Measurements from ENCODE around the gene PGAP1.

PGAP1 gene

DNA sequence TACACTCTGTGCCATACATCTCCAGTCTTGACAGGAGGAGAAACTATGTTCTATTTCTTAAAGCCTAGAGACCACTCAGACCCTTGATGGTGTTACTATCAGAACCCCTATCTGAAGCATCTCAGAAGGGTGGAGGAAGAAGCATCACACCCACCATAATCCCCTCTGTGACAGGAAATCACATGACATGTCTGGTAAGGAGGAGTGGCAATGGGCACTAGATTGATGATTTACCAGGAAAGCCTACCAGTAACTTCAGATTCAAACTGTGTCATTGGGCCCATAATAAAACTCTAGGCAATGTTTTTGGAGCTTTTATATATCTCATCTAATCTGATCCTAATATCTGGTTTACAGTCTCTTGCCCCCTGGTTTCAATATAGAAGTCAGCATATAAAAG lies 80.2 kb downstream of the PGAP1 start:
- Histone ChIP-seq H3K27ac (no peak overlapping the region), H3K4me3 (ENCODE audit: low read depth, low read length) (no peak overlapping the region), H3K9me3 (ENCODE audit: severe bottlenecking) (no peaks in the 10 kb centered on the region), H3K27me3 (ENCODE audit: insufficient read depth, low read depth, severe bottlenecking) (no peaks in the 10 kb centered on the region), H3K36me3 (peaks cover 34% of the 10 kb centered on the region)
- TF ChIP-seq, protein P1, sequence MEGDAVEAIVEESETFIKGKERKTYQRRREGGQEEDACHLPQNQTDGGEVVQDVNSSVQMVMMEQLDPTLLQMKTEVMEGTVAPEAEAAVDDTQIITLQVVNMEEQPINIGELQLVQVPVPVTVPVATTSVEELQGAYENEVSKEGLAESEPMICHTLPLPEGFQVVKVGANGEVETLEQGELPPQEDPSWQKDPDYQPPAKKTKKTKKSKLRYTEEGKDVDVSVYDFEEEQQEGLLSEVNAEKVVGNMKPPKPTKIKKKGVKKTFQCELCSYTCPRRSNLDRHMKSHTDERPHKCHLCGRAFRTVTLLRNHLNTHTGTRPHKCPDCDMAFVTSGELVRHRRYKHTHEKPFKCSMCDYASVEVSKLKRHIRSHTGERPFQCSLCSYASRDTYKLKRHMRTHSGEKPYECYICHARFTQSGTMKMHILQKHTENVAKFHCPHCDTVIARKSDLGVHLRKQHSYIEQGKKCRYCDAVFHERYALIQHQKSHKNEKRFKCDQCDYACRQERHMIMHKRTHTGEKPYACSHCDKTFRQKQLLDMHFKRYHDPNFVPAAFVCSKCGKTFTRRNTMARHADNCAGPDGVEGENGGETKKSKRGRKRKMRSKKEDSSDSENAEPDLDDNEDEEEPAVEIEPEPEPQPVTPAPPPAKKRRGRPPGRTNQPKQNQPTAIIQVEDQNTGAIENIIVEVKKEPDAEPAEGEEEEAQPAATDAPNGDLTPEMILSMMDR (IDR thresholded peaks at IDR 0.05; ENCODE audit: low read depth, low read length) = no peak
- no peak for DNase-seq

DNA sequence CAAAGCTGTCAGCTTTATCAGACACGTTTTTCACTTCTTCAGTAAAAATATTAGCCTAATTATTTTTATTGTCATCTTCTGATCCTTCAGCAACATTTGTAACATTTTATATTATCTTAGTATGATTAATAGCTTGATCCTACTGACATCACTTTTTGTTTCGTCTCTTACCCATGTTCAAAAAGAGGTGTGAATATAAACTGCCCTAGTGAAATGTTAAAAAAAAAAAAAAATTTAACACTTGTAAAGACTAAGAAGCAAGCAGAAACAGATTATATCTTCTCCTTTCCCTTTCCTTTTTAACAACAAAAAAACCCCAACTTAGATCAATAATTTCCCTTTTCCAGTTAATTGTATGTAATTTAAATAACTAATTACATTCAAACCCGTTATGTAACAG lies 81.1 kb downstream of the PGAP1 start:
- TF ChIP-seq, protein P1 (IDR thresholded peaks at IDR 0.05; ENCODE audit: low read depth, low read length) = no peak
- no peaks in the 10 kb centered on the region for H3K9me3 ChIP-seq (ENCODE audit: severe bottlenecking)
- H3K4me3 ChIP-seq (ENCODE audit: low read depth, low read length) = no peak overlapping the region
- no peaks in the 10 kb centered on the region for H3K27me3 ChIP-seq (ENCODE audit: insufficient read depth, low read depth, severe bottlenecking)
- H3K36me3 ChIP-seq = peaks cover 43% of the 10 kb centered on the region
- no peak overlapping the region for H3K27ac ChIP-seq
- DNase-seq = no peak

DNA sequence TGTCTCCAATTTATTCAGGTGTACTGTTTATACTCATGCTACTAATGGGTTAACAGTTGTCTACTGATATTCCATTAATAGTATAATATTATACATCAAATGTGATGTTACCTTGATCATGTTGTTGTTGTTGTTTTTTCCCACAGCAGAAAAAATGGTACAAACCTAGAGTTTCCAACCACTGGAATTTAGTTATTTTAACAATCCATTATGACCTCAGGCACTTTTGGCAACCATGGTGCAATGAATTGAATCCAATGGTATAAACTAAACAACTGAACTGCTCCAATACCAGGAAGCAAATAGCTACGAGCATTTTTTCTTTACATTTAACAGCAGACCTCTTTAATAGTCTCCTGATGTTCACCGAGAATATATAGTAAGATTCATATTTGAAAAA lies 86.3 kb downstream of the PGAP1 start:
- Histone ChIP-seq H3K27me3 (ENCODE audit: insufficient read depth, low read depth, severe bottlenecking) (no peaks in the 10 kb centered on the region), H3K27ac (no peak overlapping the region), H3K9me3 (ENCODE audit: severe bottlenecking) (no peaks in the 10 kb centered on the region), H3K4me3 (ENCODE audit: low read depth, low read length) (no peak overlapping the region), H3K36me3 (peaks cover 47% of the 10 kb centered on the region)
- no peak for DNase-seq
- TF ChIP-seq, protein P1 (IDR thresholded peaks at IDR 0.05; ENCODE audit: low read depth, low read length) = no peak

DNA sequence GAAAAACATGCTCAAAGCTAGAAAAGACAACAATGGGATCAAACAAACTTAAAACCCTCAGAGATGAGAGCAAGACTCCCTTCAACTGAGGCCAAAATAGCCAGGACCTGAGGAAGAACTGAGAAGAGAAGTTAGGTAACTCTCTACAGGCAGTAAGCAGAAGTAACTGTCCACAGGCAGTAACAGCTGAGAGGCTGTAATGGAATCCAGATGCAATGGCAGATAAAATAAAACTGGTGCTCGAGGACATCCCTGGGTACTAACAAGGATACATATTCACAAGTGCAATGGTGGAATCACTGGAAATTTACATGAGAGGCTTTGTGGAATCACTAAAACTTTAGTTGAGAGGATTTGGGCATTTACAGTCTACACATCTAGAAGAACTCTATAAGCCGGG lies 86.9 kb downstream of the PGAP1 start:
- Histone ChIP-seq H3K27me3 (ENCODE audit: insufficient read depth, low read depth, severe bottlenecking) (no peaks in the 10 kb centered on the region), H3K36me3 (peaks cover 45% of the 10 kb centered on the region), H3K9me3 (ENCODE audit: severe bottlenecking) (no peaks in the 10 kb centered on the region), H3K4me3 (ENCODE audit: low read depth, low read length) (no peak overlapping the region), H3K27ac (no peak overlapping the region)
- TF ChIP-seq, protein P1 (IDR thresholded peaks at IDR 0.05; ENCODE audit: low read depth, low read length) = no peak
- no peak for DNase-seq

DNA sequence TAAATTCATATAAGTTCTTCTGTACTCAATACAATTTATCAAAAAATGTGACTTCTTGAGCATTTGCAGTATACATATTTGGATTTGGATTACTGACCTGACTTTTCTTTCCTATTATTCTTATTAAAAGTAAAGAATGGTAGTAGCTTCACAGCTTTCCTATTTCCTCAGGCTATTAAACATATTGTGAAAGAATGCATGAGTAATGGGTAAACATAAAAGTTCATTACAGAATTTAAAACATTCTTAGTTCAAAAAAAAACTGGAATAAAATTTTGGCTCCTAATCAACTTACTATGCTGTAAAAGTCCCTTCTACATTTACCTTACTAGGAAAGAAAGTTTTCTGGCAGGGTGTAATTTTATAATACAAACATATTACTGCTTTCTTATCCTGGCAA lies 90.1 kb downstream of the PGAP1 start:
- H3K4me3 ChIP-seq (ENCODE audit: low read depth, low read length) = no peak overlapping the region
- no peak for DNase-seq
- H3K9me3 ChIP-seq (ENCODE audit: severe bottlenecking) = no peaks in the 10 kb centered on the region
- H3K36me3 ChIP-seq = peaks cover 29% of the 10 kb centered on the region
- no peaks in the 10 kb centered on the region for H3K27me3 ChIP-seq (ENCODE audit: insufficient read depth, low read depth, severe bottlenecking)
- H3K27ac ChIP-seq = no peak overlapping the region
- TF ChIP-seq, protein P1 (IDR thresholded peaks at IDR 0.05; ENCODE audit: low read depth, low read length) = no peak

DNA sequence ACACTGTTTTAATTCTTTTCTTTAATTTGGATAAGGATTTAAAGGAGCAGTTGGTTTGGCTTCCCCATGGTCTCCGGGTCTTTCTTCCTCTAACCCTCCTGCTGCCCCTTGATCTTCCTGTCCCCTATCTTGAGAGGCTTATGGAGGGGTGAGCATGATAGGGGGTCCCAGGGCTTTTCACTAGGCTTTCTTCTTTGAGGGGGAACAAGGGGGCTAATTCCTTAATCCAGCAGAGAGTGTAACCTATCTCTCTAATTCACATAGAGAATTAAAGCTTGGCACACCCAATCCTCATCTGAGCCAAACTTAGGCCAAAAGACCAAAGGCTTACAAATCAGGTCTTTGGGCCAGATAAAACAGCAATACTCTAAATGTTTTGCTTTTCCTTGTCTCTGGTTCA lies 95.8 kb downstream of the PGAP1 start:
- Histone ChIP-seq H3K9me3 (ENCODE audit: severe bottlenecking) (no peaks in the 10 kb centered on the region), H3K27me3 (ENCODE audit: insufficient read depth, low read depth, severe bottlenecking) (no peaks in the 10 kb centered on the region), H3K4me3 (ENCODE audit: low read depth, low read length) (no peak overlapping the region), H3K36me3 (no peaks in the 10 kb centered on the region), H3K27ac (no peak overlapping the region)
- TF ChIP-seq, protein P1 (IDR thresholded peaks at IDR 0.05; ENCODE audit: low read depth, low read length) = no peak
- no peak for DNase-seq
